CD14-positive monocyte (primary cell): Measurements from ENCODE around the gene TM9SF3. TPM values are rescaled to one million over a fixed set of nuclear protein-coding genes. Genes with fewer than 3 reads are reported as not detected.

Experiments used
- DNase-seq, 3 donors: peaks; one replicate each; pipeline ENCODE4 v3.0.0-alpha.2; 2011 to 2022
- H2AFZ ChIP-seq: 2 replicates; pipeline ENCODE4 v1.6.0; 2012; ENCODE audit warnings: mild to moderate bottlenecking, low read depth, low read length, inconsistent platforms; ENCODE audit not compliant: insufficient read depth, poor library complexity, severe bottlenecking
- H3K27ac ChIP-seq, 2 donors: 1 replicate in 1 of 2; 2 replicates in 1 of 2; pipeline ENCODE4 v1.5.1; 2012 to 2013; ENCODE audit warnings: low read length in 2 of 2, control low read depth in 1 of 2, inconsistent platforms in 1 of 2, low read depth in 1 of 2, mild to moderate bottlenecking in 1 of 2
- H3K27me3 ChIP-seq, 2 donors: one replicate each; pipeline versions ENCODE4 v1.6.0 to v1.6.1; 2011 to 2013; ENCODE audit warnings: low read length in 2 of 2; ENCODE audit not compliant: control insufficient read depth in 2 of 2, insufficient read depth in 2 of 2
- H3K36me3 ChIP-seq, 2 donors: replicated peaks in 1 of 2; 1 replicate in 1 of 2; 2 replicates in 1 of 2; pipeline versions ENCODE4 v1.5.1 to v1.6.1; 2012 to 2013; ENCODE audit warnings: low read length in 2 of 2, control low read depth in 1 of 2, inconsistent platforms in 1 of 2, mild to moderate bottlenecking in 1 of 2; ENCODE audit not compliant: insufficient read depth in 2 of 2, control insufficient read depth in 1 of 2
- H3K4me1 ChIP-seq, 2 donors: 1 replicate in 1 of 2; 2 replicates in 1 of 2; pipeline versions ENCODE4 v1.5.1 to v1.6.1; 2012 to 2013; ENCODE audit warnings: low read length in 2 of 2, control low read depth in 1 of 2, inconsistent platforms in 1 of 2, mild to moderate bottlenecking in 1 of 2, moderate library complexity in 1 of 2; ENCODE audit not compliant: insufficient read depth in 2 of 2, control insufficient read depth in 1 of 2
- H3K4me2 ChIP-seq: replicated peaks from 2 replicates; pipeline ENCODE3; 2012; ENCODE audit warnings: low read length, moderate library complexity, mild to moderate bottlenecking; ENCODE audit not compliant: poor library complexity, severe bottlenecking; ENCODE audit errors: extremely low read depth
- H3K4me3 ChIP-seq, 3 experiments: fragments of 200-600 bp in 1 of 3; sonication (generic) in 1 of 3; replicated peaks in 1 of 3; 1 replicate in 2 of 3; 2 replicates in 1 of 3; pipeline ENCODE4 v1.5.1; 2011 to 2013; ENCODE audit warnings: low read length in 3 of 3, mild to moderate bottlenecking in 3 of 3, control low read depth in 2 of 3, low read depth in 2 of 3, inconsistent platforms in 1 of 3, moderate library complexity in 1 of 3
- H3K79me2 ChIP-seq: 2 replicates; pipeline ENCODE4 v1.6.0; 2012; ENCODE audit warnings: mild to moderate bottlenecking, control low read depth, inconsistent platforms, low read length, moderate library complexity; ENCODE audit not compliant: insufficient read depth
- H3K9ac ChIP-seq: 2 replicates; pipeline ENCODE4 v1.6.0; 2017; ENCODE audit warnings: low read length, mild to moderate bottlenecking; ENCODE audit not compliant: insufficient read depth, poor library complexity, severe bottlenecking
- H3K9me3 ChIP-seq, 2 donors: replicated peaks in 1 of 2; 1 replicate in 1 of 2; 2 replicates in 1 of 2; pipeline versions ENCODE4 v1.5.1 to v1.6.1; 2012 to 2013; ENCODE audit warnings: low read length in 2 of 2, control low read depth in 1 of 2; ENCODE audit not compliant: control insufficient read depth in 1 of 2, insufficient read depth in 1 of 2
- H4K20me1 ChIP-seq: 2 replicates; pipeline ENCODE4 v1.6.0; 2012; ENCODE audit warnings: mild to moderate bottlenecking, low read length, control low read depth, moderate library complexity; ENCODE audit not compliant: insufficient read depth
- H3K27ac Mint-ChIP-seq, 7 donors: one replicate each; pipeline ENCODE4 v1.8.0; 2020; ENCODE audit warnings: mild to moderate bottlenecking in 7 of 7, mixed read lengths in 7 of 7, moderate library complexity in 6 of 7, inconsistent platforms in 2 of 7
- H3K27me3 Mint-ChIP-seq, 3 donors: one replicate each; pipeline ENCODE4 v1.8.0; 2021 to 2022; ENCODE audit warnings: low read depth in 3 of 3, mild to moderate bottlenecking in 3 of 3, mixed read lengths in 3 of 3, moderate library complexity in 3 of 3, inconsistent platforms in 1 of 3
- H3K36me3 Mint-ChIP-seq, 2 donors: one replicate each; pipeline ENCODE4 v1.8.0; 2020; ENCODE audit warnings: mixed read lengths in 2 of 2, inconsistent platforms in 1 of 2, mild to moderate bottlenecking in 1 of 2
- H3K4me1 Mint-ChIP-seq: one replicate; pipeline ENCODE4 v1.8.0; 2020; ENCODE audit warnings: mild to moderate bottlenecking, mixed read lengths
- H3K4me3 Mint-ChIP-seq, 2 donors: one replicate each; pipeline ENCODE4 v1.8.0; 2020; ENCODE audit warnings: mild to moderate bottlenecking in 2 of 2, mixed read lengths in 2 of 2, moderate library complexity in 1 of 2
- H3K9me3 Mint-ChIP-seq, 7 donors: one replicate each; pipeline ENCODE4 v1.8.0; 2020 to 2022; ENCODE audit warnings: mixed read lengths in 7 of 7, mild to moderate bottlenecking in 6 of 7, moderate library complexity in 6 of 7, inconsistent platforms in 2 of 7
- CTCF ChIP-seq: fragments of 200-600 bp; IDR thresholded peaks from one replicate; pipeline ENCODE4 v1.8.0; 2022; ENCODE audit warnings: antibody characterized with exemption, mild to moderate bottlenecking
- WGBS: methylation state at CpG from one replicate; pipeline ENCODE4 v1.1.5; 2013; ENCODE audit warnings: missing lambda C conversion rate; ENCODE audit not compliant: insufficient coverage; 5-methylcytosine and 5-hydroxymethylcytosine counted together
- intact Hi-C, 2 donors: fragments of 100-400 bp; cut with micrococcal nuclease; formaldehyde crosslinking; loops; one replicate each; pipeline versions ENCODE4 v1.15.0 to v1.15.1; 2023
- polyA plus RNA-seq, 3 donors: library from polyadenylated mRNA; depleted of rRNA in 1 of 3; unstranded in 2 of 3; stranded (reverse) in 1 of 3; fragments of 300-500 nt in 2 of 3; fragments of >200 nt in 1 of 3; fragmentation: Illumina TruSeq in 2 of 3; gene quantifications; 1 replicate in 2 of 3; 2 replicates in 1 of 3; pipeline ENCODE4 v1.2.3, GENCODE V29; 2012 to 2021

The TM9SF3 gene
- polyA plus RNA-seq, 3 donors, result 23.9 to 67.1 (median 59.9) TPM

- no CpG with 5 or more reads among the region's 4 CpGs for WGBS
- peaks cover 0 to 2% of the 10 kb centered on the region in 2 donors for H3K27me3 ChIP-seq
- H3K36me3 ChIP-seq, result no peaks in the 10 kb centered on the region
- H2AFZ ChIP-seq, result no peak overlapping the region
- no peak overlapping the region for H3K4me2 ChIP-seq
- H3K79me2 ChIP-seq, result no peaks in the 10 kb centered on the region
- intact Hi-C loops, result no loop called here
- H3K9me3 ChIP-seq, result no peaks in the 10 kb centered on the region
- H3K4me1 ChIP-seq, result no peaks in the 10 kb centered on the region
- no peak overlapping the region for H3K9ac ChIP-seq
- Mint-ChIP-seq H3K9me3 (peaks cover 0 to 2% (median 0%) of the 10 kb centered on the region in 7 donors), H3K27me3 (peaks cover 7 to 23% (median 19%) of the 10 kb centered on the region in 3 donors), H3K4me3 (no peak overlapping the region), H3K4me1 (no peaks in the 10 kb centered on the region), H3K27ac (no peak overlapping the region), H3K36me3 (no peaks in the 10 kb centered on the region)
- no peak overlapping the region for H3K4me3 ChIP-seq
- no peak for TF ChIP-seq CTCF
- DNase-seq, result no peak
- no peaks in the 10 kb centered on the region for H4K20me1 ChIP-seq
- H3K27ac ChIP-seq, result no peak overlapping the region
Measured at GRCh38 chr10:96482815-96483588, 103.8 kb downstream of the TM9SF3 start.

- no peak overlapping the region for H3K4me3 ChIP-seq
- Mint-ChIP-seq H3K27ac (no peak overlapping the region), H3K9me3 (peaks cover 0 to 3% (median 0%) of the 10 kb centered on the region in 7 donors), H3K36me3 (no peaks in the 10 kb centered on the region), H3K27me3 (peaks cover 1 to 32% (median 29%) of the 10 kb centered on the region in 3 donors), H3K4me1 (no peaks in the 10 kb centered on the region), H3K4me3 (no peak overlapping the region)
- no peaks in the 10 kb centered on the region for H4K20me1 ChIP-seq
- no peak for TF ChIP-seq CTCF
- H3K4me1 ChIP-seq, result no peaks in the 10 kb centered on the region
- H3K27ac ChIP-seq, result no peak overlapping the region
- WGBS, result 80% methylated on average over 6 of the region's 9 CpGs
- DNase-seq, result no peak
- intact Hi-C loops, result no loop called here
- H2AFZ ChIP-seq, result no peak overlapping the region
- H3K9me3 ChIP-seq, result no peaks in the 10 kb centered on the region
- H3K79me2 ChIP-seq, result no peaks in the 10 kb centered on the region
- no peak overlapping the region for H3K4me2 ChIP-seq
- H3K27me3 ChIP-seq, result peaks cover 0 to 6% of the 10 kb centered on the region in 2 donors
- no peak overlapping the region for H3K9ac ChIP-seq
- no peaks in the 10 kb centered on the region for H3K36me3 ChIP-seq
Measured at GRCh38 chr10:96478355-96478754, 108.5 kb downstream of the TM9SF3 start.
